MCF 10A (cell line): ENCODE measurements around the gene MN1. TPM values are rescaled to one million over a fixed set of nuclear protein-coding genes. Genes with fewer than 3 reads are reported as not detected.

ENCODE experiments used
- BruUV-seq: library from RNA; stranded (reverse); fragments of 400-500 nt; replicated peaks from 2 replicates; lab custom pipeline; 2021; lab: Mats Ljungman, UMichigan
- CTCF ChIA-PET: fragments of 300-600 bp; sonication (Branson Sonifier 250); formaldehyde crosslinking; extraction: SDS; loops from one replicate; lab custom pipeline; 2021; ENCODE audit warnings: antibody characterized with exemption, inconsistent platforms; lab: Yijun Ruan, JAX
- POLR2A ChIA-PET: fragments of 300-600, 350-650 bp; sonication (Branson Sonifier 250); formaldehyde crosslinking; extraction: SDS; loops from one replicate; lab custom pipeline; 2020; ENCODE audit warnings: antibody characterized with exemption, inconsistent platforms; lab: Yijun Ruan, JAX
- DNase-seq: peaks from one replicate; pipeline ENCODE4 v3.0.0-alpha.2; 2018; ENCODE audit not compliant: unreplicated experiment
- H3K27ac Mint-ChIP-seq: one replicate; pipeline ENCODE4 v1.8.0; 2022; ENCODE audit warnings: mild to moderate bottlenecking, low read depth, mixed read lengths; ENCODE audit not compliant: unreplicated experiment
- H3K27me3 Mint-ChIP-seq: one replicate; pipeline ENCODE4 v1.8.0; 2022; ENCODE audit warnings: mixed read lengths; ENCODE audit not compliant: insufficient read depth, unreplicated experiment
- H3K36me3 Mint-ChIP-seq: one replicate; pipeline ENCODE4 v1.8.0; 2022; ENCODE audit warnings: mild to moderate bottlenecking, moderate library complexity, mixed read lengths; ENCODE audit not compliant: insufficient read depth, unreplicated experiment
- H3K4me1 Mint-ChIP-seq: one replicate; pipeline ENCODE4 v1.8.0; 2022; ENCODE audit warnings: mixed read lengths; ENCODE audit not compliant: insufficient read depth, unreplicated experiment
- H3K4me3 Mint-ChIP-seq: one replicate; pipeline ENCODE4 v1.8.0; 2022; ENCODE audit warnings: mild to moderate bottlenecking, moderate library complexity, mixed read lengths; ENCODE audit not compliant: unreplicated experiment
- H3K9me3 Mint-ChIP-seq: one replicate; pipeline ENCODE4 v1.8.0; 2022; ENCODE audit warnings: mixed read lengths; ENCODE audit not compliant: unreplicated experiment
- CTCF ChIP-seq: fragments of 200-600 bp; IDR thresholded peaks from one replicate; pipeline ENCODE4 v1.8.0; 2022; ENCODE audit warnings: antibody characterized with exemption, mild to moderate bottlenecking; ENCODE audit not compliant: unreplicated experiment
- intact Hi-C: fragments of 100-400 bp; cut with micrococcal nuclease; formaldehyde crosslinking; loops from 2 replicates; pipeline ENCODE4 v1.14.1; 2022
- total RNA-seq: library from RNA; stranded (reverse); gene quantifications from 2 replicates; pipeline ENCODE4 v1.2.3, GENCODE V29; 2022

MN1 gene
- total RNA-seq, 1 experiment from 2014 or later = 3.9 TPM

GRCh38 chr22:27775087-27775698, 26.4 kb downstream of the MN1 start:
- intact Hi-C loops = no loop called here
- no TSS peak for BruUV-seq
- Mint-ChIP-seq H3K4me1 (peaks cover 3% of the 10 kb centered on the region), H3K27ac (no peak overlapping the region), H3K9me3 (no peaks in the 10 kb centered on the region), H3K27me3 (no peaks in the 10 kb centered on the region), H3K4me3 (no peak overlapping the region), H3K36me3 (no peaks in the 10 kb centered on the region)
- POLR2A ChIA-PET = interaction anchor here (0.6 kb wide), 1 partner anchor 138 kb away, joined by 3 read pairs; no protein-coding TSS in a partner anchor
- no peak for TF ChIP-seq CTCF
- no peak for DNase-seq
- CTCF ChIA-PET = no interaction called here

- no TSS peak for BruUV-seq
- Mint-ChIP-seq H3K36me3 (no peaks in the 10 kb centered on the region), H3K9me3 (no peaks in the 10 kb centered on the region), H3K4me3 (no peak overlapping the region), H3K4me1 (no peaks in the 10 kb centered on the region), H3K27ac (no peak overlapping the region), H3K27me3 (no peaks in the 10 kb centered on the region)
- ChIA-PET CTCF (no interaction called here), POLR2A (interaction anchor here (0.5 kb wide), 1 partner anchor 14 kb away, joined by 3 read pairs; no protein-coding TSS in a partner anchor)
- intact Hi-C loops = no loop called here
- TF ChIP-seq CTCF = no peak
- no peak for DNase-seq
Measured at GRCh38 chr22:27774200-27774599, 27.4 kb downstream of the MN1 start.

GRCh38 chr22:27772984-27773498, 28.5 kb downstream of the MN1 start:
- no peaks in the 10 kb centered on the region for H3K27me3 Mint-ChIP-seq
- intact Hi-C loops = no loop called here
- no peaks in the 10 kb centered on the region for H3K36me3 Mint-ChIP-seq
- no peaks in the 10 kb centered on the region for H3K9me3 Mint-ChIP-seq
- H3K4me3 Mint-ChIP-seq = no peak overlapping the region
- POLR2A ChIA-PET = no interaction called here
- no peaks in the 10 kb centered on the region for H3K4me1 Mint-ChIP-seq
- no TSS peak for BruUV-seq
- no peak for DNase-seq
- no peak for TF ChIP-seq CTCF
- CTCF ChIA-PET = interaction anchor here (0.5 kb wide), 1 partner anchor 182 kb away, joined by 3 read pairs; no protein-coding TSS in a partner anchor
- H3K27ac Mint-ChIP-seq = no peak overlapping the region

DNA sequence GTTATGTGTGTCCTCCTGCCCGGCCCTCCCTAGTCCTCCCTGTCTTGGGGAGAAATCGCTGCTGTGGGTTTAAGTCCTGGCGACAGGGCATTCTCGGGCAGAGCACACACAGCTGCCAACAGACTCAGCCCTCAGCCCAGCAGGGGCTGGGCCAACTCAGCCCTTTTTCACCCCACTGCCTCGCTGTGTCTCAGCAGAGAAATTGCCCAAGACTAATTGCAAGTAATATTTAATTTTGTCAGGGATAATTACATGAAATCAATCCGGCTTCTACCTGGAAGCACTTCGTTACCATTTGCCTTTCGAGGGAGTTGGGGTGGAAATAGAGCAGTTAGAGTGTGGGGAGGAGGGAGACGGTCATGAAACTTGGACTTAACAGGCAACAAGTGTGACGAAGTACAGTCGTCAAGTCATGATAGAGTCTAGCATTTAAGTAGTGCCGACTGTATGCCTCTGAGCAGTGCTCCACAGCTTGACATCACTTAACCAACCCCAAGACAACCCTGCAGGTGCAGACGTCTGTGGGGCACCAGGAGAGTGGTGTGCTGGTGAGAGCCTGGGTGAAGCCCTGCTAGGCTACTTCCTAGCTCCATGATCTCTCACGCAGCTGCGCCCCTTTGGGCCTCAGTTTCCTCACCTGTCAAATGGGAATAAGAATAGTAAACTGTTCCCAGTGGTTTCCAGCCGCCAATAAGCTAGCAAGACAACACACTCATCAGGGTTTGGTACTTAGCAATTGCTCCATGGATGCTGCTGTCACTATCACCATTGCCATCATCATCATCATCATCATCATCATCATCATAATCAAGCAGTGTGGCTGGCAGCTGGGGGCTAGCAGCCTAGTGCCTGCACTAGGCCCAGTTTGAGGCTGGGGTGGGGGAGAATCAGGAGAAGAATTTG, 29.2 kb downstream of the MN1 start:
- no peak for DNase-seq
- Mint-ChIP-seq H3K4me3 (no peak overlapping the region), H3K4me1 (peaks cover 4% of the 10 kb centered on the region), H3K9me3 (no peaks in the 10 kb centered on the region), H3K27ac (no peak overlapping the region), H3K27me3 (no peaks in the 10 kb centered on the region), H3K36me3 (no peaks in the 10 kb centered on the region)
- BruUV-seq = no TSS peak
- TF ChIP-seq CTCF = no peak
- CTCF ChIA-PET = interaction anchor here (0.5 kb wide), 1 partner anchor 181 kb away, joined by 3 read pairs; no protein-coding TSS in a partner anchor
- POLR2A ChIA-PET = no interaction called here
- intact Hi-C loops = no loop called here
